Esophagus squamous epithelium (tissue), 5 donors: ENCODE data around the gene FOXO4. TPM values are rescaled to one million over a fixed set of nuclear protein-coding genes. Genes with fewer than 3 reads are reported as not detected.
"Not testable (repeated sequence)": the region's sequence is repeated elsewhere in the genome, so short reads cannot be mapped to it uniquely, and the experiment has no call there.

Source experiments
- DNase-seq: peaks from one replicate; lab custom pipeline; 2025; lab: John Stamatoyannopoulos, UW
- H3K27ac ChIP-seq, 4 donors: fragments of 200-600 bp; sonication (generic); one replicate each; pipeline ENCODE4 v1.5.1; 2016 to 2019; ENCODE audit warnings: mild to moderate bottlenecking in 1 of 4
- H3K27me3 ChIP-seq, 4 donors: fragments of 200-600 bp; sonication (generic); 1 replicate in 3 of 4; 2 replicates in 1 of 4; pipeline versions ENCODE4 v1.5.1 to v1.6.0; 2017 to 2021; ENCODE audit warnings: antibody characterized with exemption in 1 of 4
- H3K36me3 ChIP-seq, 3 donors: fragments of 200-600 bp; sonication (generic); one replicate each; pipeline ENCODE4 v1.5.1; 2016 to 2019
- H3K4me1 ChIP-seq, 3 donors: fragments of 200-600 bp; sonication (generic); one replicate each; pipeline ENCODE4 v1.5.1; 2017 to 2019
- H3K4me3 ChIP-seq, 4 donors: fragments of 200-600 bp; sonication (generic); 1 replicate in 3 of 4; 2 replicates in 1 of 4; pipeline ENCODE4 v1.5.1; 2016 to 2019; ENCODE audit warnings: mild to moderate bottlenecking in 2 of 4, moderate library complexity in 1 of 4
- H3K9me3 ChIP-seq, 3 donors: fragments of 200-600 bp; sonication (generic); one replicate each; pipeline ENCODE4 v1.5.1; 2016 to 2019
- POLR2A ChIP-seq, 4 donors: fragments of 450-650 bp; IDR thresholded peaks; one replicate each; pipeline ENCODE4 v1.6.1; 2017; ENCODE audit warnings: antibody characterized with exemption in 4 of 4, mild to moderate bottlenecking in 4 of 4, moderate library complexity in 3 of 4
- WGBS, 2 donors: methylation state at CpG; one replicate each; pipeline ENCODE4 v1.1.5; 2018; 5-methylcytosine and 5-hydroxymethylcytosine counted together
- intact Hi-C: fragments of 100-400 bp; cut with DNase I; formaldehyde crosslinking; loops from one replicate; pipeline ENCODE4 v1.15.0; 2022
- total RNA-seq, 4 donors: library from RNA; depleted of rRNA; stranded (reverse); fragments of >200 nt; gene quantifications; one replicate each; pipeline ENCODE4 v1.1.0, GENCODE V29; 2016
- TF ChIP-seq, protein P1 (sequence below), 6 experiments: fragments of 450-650 bp in 4 of 6; fragments of 200-600 bp in 2 of 6; sonication (generic) in 2 of 6; IDR thresholded peaks; one replicate each; pipeline ENCODE4 v1.5.1; 2016 to 2019; ENCODE audit warnings: antibody characterized with exemption in 6 of 6, mild to moderate bottlenecking in 4 of 6, moderate library complexity in 4 of 6
- donor health status: DM: yes; HTN: yes; CAD: no.

FOXO4 gene, protein sequence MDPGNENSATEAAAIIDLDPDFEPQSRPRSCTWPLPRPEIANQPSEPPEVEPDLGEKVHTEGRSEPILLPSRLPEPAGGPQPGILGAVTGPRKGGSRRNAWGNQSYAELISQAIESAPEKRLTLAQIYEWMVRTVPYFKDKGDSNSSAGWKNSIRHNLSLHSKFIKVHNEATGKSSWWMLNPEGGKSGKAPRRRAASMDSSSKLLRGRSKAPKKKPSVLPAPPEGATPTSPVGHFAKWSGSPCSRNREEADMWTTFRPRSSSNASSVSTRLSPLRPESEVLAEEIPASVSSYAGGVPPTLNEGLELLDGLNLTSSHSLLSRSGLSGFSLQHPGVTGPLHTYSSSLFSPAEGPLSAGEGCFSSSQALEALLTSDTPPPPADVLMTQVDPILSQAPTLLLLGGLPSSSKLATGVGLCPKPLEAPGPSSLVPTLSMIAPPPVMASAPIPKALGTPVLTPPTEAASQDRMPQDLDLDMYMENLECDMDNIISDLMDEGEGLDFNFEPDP
- total RNA-seq: 10 to 100 TPM in 2 of 4 donors, 1 to 10 TPM in 2; 4.8 to 17.7 (median 13.2) TPM

DNA sequence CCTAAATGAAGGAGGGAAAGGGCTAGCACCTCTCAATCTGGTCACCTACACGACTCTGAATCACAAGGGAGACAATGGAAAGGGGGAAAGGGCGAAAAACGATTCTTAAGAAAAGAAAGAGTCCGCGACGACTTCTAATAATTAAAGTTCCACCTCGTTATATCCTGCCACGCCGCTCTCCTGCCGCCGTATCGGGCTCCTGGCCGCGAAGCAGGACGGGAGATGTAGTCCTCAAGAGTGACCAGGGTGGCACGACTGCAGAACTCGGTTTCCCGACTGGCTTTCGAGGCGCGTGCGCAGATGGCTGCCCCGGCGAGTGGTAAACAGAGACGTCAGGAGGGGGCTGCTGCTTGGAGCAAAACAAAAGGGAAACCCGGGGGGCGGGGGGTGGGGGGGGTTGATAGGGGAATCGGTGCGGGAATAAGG lies at the start of gene FOXO4:
FOXO4 (plus strand) TSS at position 297 of the 426 bp plus-strand sequence. CDS start 678 bp downstream, outside the sequence.
- H3K4me1 ChIP-seq: peaks cover 3 to 28% (median 6%) of the 10 kb centered on the region in 3 donors
- 15% methylated on average over 27 of the region's 29 CpGs; no CpG with 5 or more reads in 1 of the 2 donors for WGBS, 2 donors
- intact Hi-C loops: no loop called here

DNA sequence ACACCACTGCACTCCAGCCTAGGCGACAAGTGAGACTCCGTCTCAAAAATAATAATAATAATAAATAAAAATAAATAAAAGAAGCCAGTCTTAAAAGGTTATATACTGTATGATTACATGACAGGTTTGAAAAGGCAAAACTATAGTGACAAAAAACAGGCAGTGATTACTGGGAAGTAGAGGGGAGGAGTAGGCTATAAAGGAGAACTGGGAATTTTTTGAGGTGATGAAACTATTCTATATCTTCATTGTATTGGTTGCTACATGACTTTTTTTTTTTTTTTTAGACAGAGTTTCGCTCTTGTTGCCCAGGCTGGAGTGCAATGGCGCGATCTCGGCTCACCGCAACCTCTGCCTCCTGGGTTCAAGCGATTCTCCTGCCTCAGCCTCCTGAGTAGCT lies 47.8 kb upstream of the FOXO4 start:
- intact Hi-C loops, H3K4me3 ChIP-seq, H3K27ac ChIP-seq, H3K27me3 ChIP-seq, H3K4me1 ChIP-seq, DNase-seq, H3K36me3 ChIP-seq, H3K9me3 ChIP-seq: not testable (repeated sequence)
- 87 to 99% methylated on average over 8 of the region's 8 CpGs for WGBS, 2 donors

More for the DNA sequence above, at the start of gene FOXO4:
- peak; percentile 17 for DNase-seq
- TF ChIP-seq POLR2A (IDR thresholded peaks at IDR 0.05): peak in 1 of 4 donors; percentile 19
- TF ChIP-seq, protein P1, sequence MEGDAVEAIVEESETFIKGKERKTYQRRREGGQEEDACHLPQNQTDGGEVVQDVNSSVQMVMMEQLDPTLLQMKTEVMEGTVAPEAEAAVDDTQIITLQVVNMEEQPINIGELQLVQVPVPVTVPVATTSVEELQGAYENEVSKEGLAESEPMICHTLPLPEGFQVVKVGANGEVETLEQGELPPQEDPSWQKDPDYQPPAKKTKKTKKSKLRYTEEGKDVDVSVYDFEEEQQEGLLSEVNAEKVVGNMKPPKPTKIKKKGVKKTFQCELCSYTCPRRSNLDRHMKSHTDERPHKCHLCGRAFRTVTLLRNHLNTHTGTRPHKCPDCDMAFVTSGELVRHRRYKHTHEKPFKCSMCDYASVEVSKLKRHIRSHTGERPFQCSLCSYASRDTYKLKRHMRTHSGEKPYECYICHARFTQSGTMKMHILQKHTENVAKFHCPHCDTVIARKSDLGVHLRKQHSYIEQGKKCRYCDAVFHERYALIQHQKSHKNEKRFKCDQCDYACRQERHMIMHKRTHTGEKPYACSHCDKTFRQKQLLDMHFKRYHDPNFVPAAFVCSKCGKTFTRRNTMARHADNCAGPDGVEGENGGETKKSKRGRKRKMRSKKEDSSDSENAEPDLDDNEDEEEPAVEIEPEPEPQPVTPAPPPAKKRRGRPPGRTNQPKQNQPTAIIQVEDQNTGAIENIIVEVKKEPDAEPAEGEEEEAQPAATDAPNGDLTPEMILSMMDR (IDR thresholded peaks at IDR 0.05): no peak
- peak within 1 kb of the TSS; percentile 76 to 86 (median 84) for H3K27ac ChIP-seq
- peak within 1 kb of the TSS; percentile 40 to 72 (median 59) for H3K4me3 ChIP-seq
- no peaks in the 10 kb centered on the region for H3K9me3 ChIP-seq
- no peaks in the 10 kb centered on the region for H3K36me3 ChIP-seq
- no peaks in the 10 kb centered on the region for H3K27me3 ChIP-seq

DNA sequence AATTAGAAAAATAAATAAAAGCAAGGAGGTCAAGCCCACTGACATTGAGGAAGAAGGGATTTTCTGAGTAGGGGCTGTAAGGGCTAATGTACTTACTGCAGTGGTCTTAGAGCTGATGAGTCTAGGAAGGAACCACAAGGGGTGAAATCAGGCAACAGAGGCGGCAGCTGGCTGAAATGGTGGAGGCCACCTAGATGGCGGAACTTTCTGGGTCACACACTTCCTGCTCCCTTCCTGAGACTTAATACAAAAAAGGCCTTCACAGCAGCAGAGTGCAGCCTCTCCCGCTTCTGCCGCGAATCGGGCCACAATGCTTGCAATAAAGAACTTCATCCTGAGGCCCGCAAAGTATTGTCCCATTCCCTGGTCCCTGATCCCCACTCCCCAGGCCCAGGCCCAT lies 42.9 kb upstream of the FOXO4 start:
- H3K4me3 ChIP-seq: peak overlapping the region in 1 of 4 donors; percentile 13
- no peaks in the 10 kb centered on the region for H3K9me3 ChIP-seq
- intact Hi-C loops: no loop called here
- TF ChIP-seq, protein P1 (IDR thresholded peaks at IDR 0.05): no peak
- TF ChIP-seq POLR2A (IDR thresholded peaks at IDR 0.05): no peak
- no peaks in the 10 kb centered on the region for H3K4me1 ChIP-seq
- WGBS, 2 donors: 67 to 75% methylated on average over 1 to 3 of the region's 7 CpGs
- no peak for DNase-seq
- H3K36me3 ChIP-seq: peaks cover 0 to 21% (median 0%) of the 10 kb centered on the region in 3 donors
- H3K27me3 ChIP-seq: no peaks in the 10 kb centered on the region
- H3K27ac ChIP-seq: no peak overlapping the region

DNA sequence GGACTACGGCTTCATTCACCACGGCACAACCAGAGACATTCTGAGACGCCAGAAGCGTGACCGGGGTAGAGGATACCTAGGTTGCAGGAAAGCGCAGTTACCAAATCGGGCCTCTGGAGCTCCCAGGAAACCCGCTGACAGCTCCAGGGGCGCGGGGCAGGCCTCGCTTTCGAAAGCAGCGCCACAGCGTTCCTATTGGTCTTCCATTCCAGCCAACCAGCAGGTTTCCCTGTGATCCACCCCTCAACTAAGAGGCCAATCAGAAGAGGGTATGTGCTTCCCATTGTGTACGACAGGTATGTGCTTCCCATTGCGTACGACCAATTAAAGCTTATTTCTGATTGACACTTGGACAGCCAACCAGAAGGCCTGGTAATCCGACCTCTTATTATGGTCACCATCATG lies 42.4 kb upstream of the FOXO4 start:
- WGBS, 2 donors: 61 to 62% methylated on average over 2 to 6 of the region's 18 CpGs

DNA sequence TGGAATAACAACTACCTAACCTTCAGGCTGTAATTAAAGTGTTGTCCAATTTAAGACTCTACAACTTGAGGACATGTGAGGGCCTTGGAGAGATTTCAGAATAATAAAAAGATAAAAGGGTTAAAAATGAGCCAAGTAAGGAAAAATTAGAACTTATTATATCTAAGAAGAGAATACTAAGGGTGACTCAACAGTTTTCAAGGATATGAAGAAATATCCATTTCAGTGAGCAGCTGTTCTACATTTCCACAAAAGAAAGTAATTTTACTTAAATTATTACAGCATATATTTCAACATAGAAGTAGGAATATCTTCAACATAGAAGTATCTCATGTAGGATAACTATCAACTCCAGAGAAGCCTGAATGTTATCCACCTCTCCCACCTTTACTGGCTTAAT lies 38.8 kb upstream of the FOXO4 start:
- H3K4me1 ChIP-seq: no peaks in the 10 kb centered on the region
- H3K36me3 ChIP-seq: peaks cover 0 to 48% (median 0%) of the 10 kb centered on the region in 3 donors
- H3K4me3 ChIP-seq: no peak overlapping the region
- no peak for DNase-seq
- intact Hi-C loops: no loop called here
- H3K9me3 ChIP-seq: no peaks in the 10 kb centered on the region
- H3K27ac ChIP-seq: no peak overlapping the region
- H3K27me3 ChIP-seq: no peaks in the 10 kb centered on the region
- TF ChIP-seq, protein P1 (IDR thresholded peaks at IDR 0.05): no peak
- TF ChIP-seq POLR2A (IDR thresholded peaks at IDR 0.05): no peak

More for the DNA sequence above, 42.4 kb upstream of the FOXO4 start:
- Histone ChIP-seq H3K4me3 (peak overlapping the region in 1 of 4 donors; percentile 13), H3K36me3 (peaks cover 0 to 23% (median 0%) of the 10 kb centered on the region in 3 donors), H3K4me1 (no peaks in the 10 kb centered on the region), H3K27ac (no peak overlapping the region), H3K27me3 (no peaks in the 10 kb centered on the region), H3K9me3 (no peaks in the 10 kb centered on the region)
- TF ChIP-seq, protein P1 (IDR thresholded peaks at IDR 0.05): no peak
- TF ChIP-seq POLR2A (IDR thresholded peaks at IDR 0.05): no peak
- intact Hi-C loops: no loop called here
- no peak for DNase-seq
